DND-41 (cell line): ENCODE results near the gene FBXO5.

Experiments
- ATAC-seq: fragments of 200-7000 bp; cut with Tn5 transposase; 3 replicates; pipeline ENCODE4 v1.9.1; 2021; ENCODE audit warnings: low read depth; ENCODE audit not compliant: insufficient read depth
- DNase-seq: peaks from one replicate; pipeline ENCODE4 v3.0.0-alpha.2; 2020
- H2AFZ ChIP-seq: 2 replicates; pipeline ENCODE4 v1.6.0; 2012; ENCODE audit warnings: low read depth, low read length
- H3K27ac ChIP-seq: 2 replicates; pipeline ENCODE4 v1.5.1; 2012; ENCODE audit warnings: low read length, inconsistent platforms
- H3K27me3 ChIP-seq: fragments of 200-600 bp; sonication (generic); 2 replicates; pipeline ENCODE4 v1.6.0; 2012; ENCODE audit warnings: low read length, mild to moderate bottlenecking, inconsistent platforms; ENCODE audit not compliant: insufficient read depth, poor library complexity
- H3K36me3 ChIP-seq: 2 replicates; pipeline ENCODE4 v1.5.1; 2012; ENCODE audit warnings: low read length, inconsistent platforms; ENCODE audit not compliant: insufficient read depth
- H3K4me1 ChIP-seq: 2 replicates; pipeline ENCODE4 v1.5.1; 2012; ENCODE audit warnings: mild to moderate bottlenecking, low read length; ENCODE audit not compliant: insufficient read depth
- H3K4me2 ChIP-seq: 2 replicates; pipeline ENCODE4 v1.6.0; 2012; ENCODE audit warnings: mild to moderate bottlenecking, moderate library complexity, low read length, inconsistent platforms; ENCODE audit not compliant: insufficient read depth
- H3K4me3 ChIP-seq, 2 experiments: fragments of 200-600 bp in 1 of 2; shearing (Covaris generic) in 1 of 2; 2 replicates each; pipeline ENCODE4 v1.5.1; 2012 to 2016; ENCODE audit warnings: inconsistent platforms in 2 of 2, low read length in 2 of 2, mild to moderate bottlenecking in 2 of 2, low read depth in 1 of 2, moderate library complexity in 1 of 2
- H3K79me2 ChIP-seq: 2 replicates; pipeline ENCODE4 v1.6.0; 2012; ENCODE audit warnings: low read length, inconsistent platforms; ENCODE audit not compliant: insufficient read depth
- H3K9ac ChIP-seq: 2 replicates; pipeline ENCODE4 v1.6.0; 2012; ENCODE audit warnings: low read depth, mild to moderate bottlenecking, inconsistent platforms, low read length, moderate library complexity
- H3K9me3 ChIP-seq: 2 replicates; pipeline ENCODE4 v1.5.1; 2012; ENCODE audit warnings: low read length, moderate library complexity, mild to moderate bottlenecking, inconsistent platforms; ENCODE audit not compliant: insufficient read depth, severe bottlenecking
- H4K20me1 ChIP-seq: 2 replicates; pipeline ENCODE4 v1.6.0; 2012; ENCODE audit warnings: low read length; ENCODE audit not compliant: insufficient read depth
- CTCF ChIP-seq: IDR thresholded peaks from 2 replicates; pipeline ENCODE4 v1.5.1; 2012; ENCODE audit warnings: borderline replicate concordance, low read length, moderate library complexity, mild to moderate bottlenecking; ENCODE audit not compliant: poor library complexity, severe bottlenecking; ENCODE audit errors: extremely low read depth
- EZH2 ChIP-seq: IDR thresholded peaks from 3 replicates; pipeline ENCODE4 v1.6.1; 2012; ENCODE audit warnings: borderline replicate concordance, low read depth, mild to moderate bottlenecking, moderate library complexity, low read length, inconsistent platforms; ENCODE audit not compliant: severe bottlenecking

The FBXO5 gene

GRCh38 chr6:153028963-153029362 lies 46.1 kb upstream of the FBXO5 start:
- DNase-seq: no peak
- TF ChIP-seq CTCF: no peak
- no peak for TF ChIP-seq EZH2
- Histone ChIP-seq H3K79me2 (no peaks in the 10 kb centered on the region), H4K20me1 (no peaks in the 10 kb centered on the region), H3K4me3 (no peak overlapping the region), H3K27me3 (peaks cover 14% of the 10 kb centered on the region), H3K36me3 (no peaks in the 10 kb centered on the region), H3K27ac (no peak overlapping the region), H3K4me1 (no peaks in the 10 kb centered on the region), H3K4me2 (no peak overlapping the region), H3K9ac (no peak overlapping the region), H2AFZ (no peak overlapping the region), H3K9me3 (no peaks in the 10 kb centered on the region)
- ATAC-seq: no peak

- no peak overlapping the region for H3K27ac ChIP-seq
- ATAC-seq (no peak), DNase-seq (no peak)
- no peak overlapping the region for H3K4me3 ChIP-seq
- no peaks in the 10 kb centered on the region for H3K36me3 ChIP-seq
- H2AFZ ChIP-seq: no peak overlapping the region
- H3K4me1 ChIP-seq: no peaks in the 10 kb centered on the region
- no peaks in the 10 kb centered on the region for H3K9me3 ChIP-seq
- no peak overlapping the region for H3K4me2 ChIP-seq
- H3K79me2 ChIP-seq: no peaks in the 10 kb centered on the region
- no peak overlapping the region for H3K9ac ChIP-seq
- peaks cover 15% of the 10 kb centered on the region for H3K27me3 ChIP-seq
- TF ChIP-seq EZH2 (no peak), CTCF (no peak)
- no peaks in the 10 kb centered on the region for H4K20me1 ChIP-seq
Observed at GRCh38 chr6:153028286-153028685, 45.4 kb upstream of the FBXO5 start.

GRCh38 chr6:153027480-153027879 lies 44.6 kb upstream of the FBXO5 start:
- Histone ChIP-seq H3K4me2 (no peak overlapping the region), H3K9ac (no peak overlapping the region), H3K79me2 (no peaks in the 10 kb centered on the region), H4K20me1 (no peaks in the 10 kb centered on the region), H3K9me3 (no peaks in the 10 kb centered on the region), H3K27ac (no peak overlapping the region), H3K27me3 (peaks cover 17% of the 10 kb centered on the region), H3K4me1 (no peaks in the 10 kb centered on the region), H3K4me3 (no peak overlapping the region), H2AFZ (no peak overlapping the region), H3K36me3 (no peaks in the 10 kb centered on the region)
- TF ChIP-seq EZH2 (no peak), CTCF (no peak)
- ATAC-seq (no peak), DNase-seq (no peak)

DNA sequence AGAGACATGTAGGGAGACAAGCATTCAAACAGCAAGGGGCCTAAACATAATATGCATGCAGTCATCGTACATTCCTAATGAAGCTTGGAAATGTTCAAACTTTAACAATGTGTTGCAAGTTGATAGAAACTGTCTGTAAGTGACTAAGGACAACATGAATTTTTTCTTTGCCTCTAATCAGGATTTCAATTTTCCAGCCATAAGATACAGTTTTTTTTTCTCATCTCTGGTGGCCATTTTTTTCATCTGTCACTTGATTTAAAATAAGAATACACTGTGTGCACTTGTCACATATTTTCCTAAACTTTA lies 41.8 kb upstream of the FBXO5 start:
- TF ChIP-seq EZH2 (no peak), CTCF (no peak)

More for the DNA sequence above, 41.8 kb upstream of the FBXO5 start:
- ATAC-seq: no peak
- Histone ChIP-seq H3K9me3 (no peaks in the 10 kb centered on the region), H3K36me3 (no peaks in the 10 kb centered on the region), H3K4me2 (no peak overlapping the region), H3K27ac (no peak overlapping the region), H3K79me2 (no peaks in the 10 kb centered on the region), H2AFZ (no peak overlapping the region), H3K27me3 (peaks cover 10% of the 10 kb centered on the region), H3K4me1 (no peaks in the 10 kb centered on the region), H4K20me1 (no peaks in the 10 kb centered on the region), H3K9ac (no peak overlapping the region), H3K4me3 (no peak overlapping the region)
- no peak for DNase-seq
